Measurements from ENCODE around the gene PLTP. TPM values are rescaled to one million over a fixed set of nuclear protein-coding genes. Genes with fewer than 3 reads are reported as not detected.

The PLTP gene
- total and polyA plus RNA-seq, 11 donors, result 19.8 to 367 (median 50.5) TPM

DNA sequence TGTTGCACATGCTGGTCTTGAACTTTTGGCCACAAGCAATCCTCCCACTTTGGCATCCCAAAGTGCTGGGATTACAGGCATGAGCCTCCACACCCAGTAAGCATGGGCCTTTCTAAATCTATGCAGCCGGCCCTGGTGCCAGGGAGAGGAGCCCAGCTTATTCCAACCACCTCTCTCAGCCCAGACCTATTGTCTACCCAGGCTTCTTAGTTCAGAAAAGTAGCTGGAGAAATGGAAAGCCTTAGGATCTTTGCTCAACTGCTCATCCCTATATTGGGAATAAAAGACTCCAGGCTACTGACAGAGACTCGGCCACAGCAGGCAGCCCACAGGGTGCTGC lies 14.7 kb upstream of the PLTP start:
- WGBS, 4 donors, result 71 to 92% (median 81%) methylated on average over 2 of the region's 2 CpGs
- Histone ChIP-seq H3K27me3 (no peaks in the 10 kb centered on the region), H3K9me3 (no peaks in the 10 kb centered on the region), H3K4me3 (no peak overlapping the region), H3K27ac (no peak overlapping the region), H3K36me3 (no peaks in the 10 kb centered on the region), H3K4me1 (peaks cover 3 to 41% (median 26%) of the 10 kb centered on the region in 12 donors)
- ATAC-seq, result no peak
- intact Hi-C loops (cut with DNase I), result no loop called here
- no peak for TF ChIP-seq POLR2A (IDR thresholded peaks at IDR 0.05)
- TF ChIP-seq, protein P1, sequence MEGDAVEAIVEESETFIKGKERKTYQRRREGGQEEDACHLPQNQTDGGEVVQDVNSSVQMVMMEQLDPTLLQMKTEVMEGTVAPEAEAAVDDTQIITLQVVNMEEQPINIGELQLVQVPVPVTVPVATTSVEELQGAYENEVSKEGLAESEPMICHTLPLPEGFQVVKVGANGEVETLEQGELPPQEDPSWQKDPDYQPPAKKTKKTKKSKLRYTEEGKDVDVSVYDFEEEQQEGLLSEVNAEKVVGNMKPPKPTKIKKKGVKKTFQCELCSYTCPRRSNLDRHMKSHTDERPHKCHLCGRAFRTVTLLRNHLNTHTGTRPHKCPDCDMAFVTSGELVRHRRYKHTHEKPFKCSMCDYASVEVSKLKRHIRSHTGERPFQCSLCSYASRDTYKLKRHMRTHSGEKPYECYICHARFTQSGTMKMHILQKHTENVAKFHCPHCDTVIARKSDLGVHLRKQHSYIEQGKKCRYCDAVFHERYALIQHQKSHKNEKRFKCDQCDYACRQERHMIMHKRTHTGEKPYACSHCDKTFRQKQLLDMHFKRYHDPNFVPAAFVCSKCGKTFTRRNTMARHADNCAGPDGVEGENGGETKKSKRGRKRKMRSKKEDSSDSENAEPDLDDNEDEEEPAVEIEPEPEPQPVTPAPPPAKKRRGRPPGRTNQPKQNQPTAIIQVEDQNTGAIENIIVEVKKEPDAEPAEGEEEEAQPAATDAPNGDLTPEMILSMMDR (IDR thresholded peaks at IDR 0.05), result no peak
- no peak for DNase-seq

DNA sequence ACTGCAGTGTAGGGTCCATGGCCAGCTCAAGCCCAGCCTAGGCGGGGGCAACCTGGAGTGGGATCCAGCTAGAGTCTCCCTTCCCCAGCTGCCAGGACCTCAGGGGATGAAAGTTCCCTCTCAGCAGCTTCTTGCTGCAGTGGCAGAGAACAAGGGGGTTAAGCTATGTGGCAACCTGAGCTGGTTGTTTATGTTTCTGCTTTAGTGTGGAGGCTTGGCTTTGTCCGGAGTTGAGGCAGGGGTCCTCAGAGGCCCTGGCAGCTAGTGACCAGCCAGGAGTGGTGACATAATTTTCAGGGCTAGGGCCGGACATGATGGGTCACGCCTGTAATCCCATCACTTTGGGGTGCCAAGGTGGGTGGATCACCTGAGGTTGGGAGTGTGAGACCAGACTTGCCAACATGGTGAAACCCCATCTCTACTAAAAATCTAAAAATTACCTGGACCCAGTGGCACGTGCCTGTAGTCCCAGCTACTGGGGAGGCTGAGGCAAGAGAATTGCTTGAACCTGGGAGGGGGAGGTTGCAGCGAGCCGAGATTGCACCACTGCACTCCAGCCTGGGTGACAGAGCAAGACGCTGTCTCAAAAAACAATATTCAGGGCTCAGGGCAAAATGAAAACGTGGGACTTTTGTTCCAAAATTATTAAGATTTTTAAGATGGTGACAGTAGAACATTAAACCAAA lies 14.0 kb upstream of the PLTP start:
- ATAC-seq (no peak), DNase-seq (no peak)
- WGBS, 4 donors, result 68 to 79% (median 72%) methylated on average over 8 to 9 of the region's 9 CpGs
- intact Hi-C loops (cut with DNase I), result no loop called here
- Histone ChIP-seq H3K4me3 (no peak overlapping the region), H3K9me3 (no peaks in the 10 kb centered on the region), H3K27me3 (no peaks in the 10 kb centered on the region), H3K4me1 (peaks cover 3 to 48% (median 30%) of the 10 kb centered on the region in 12 donors), H3K36me3 (no peaks in the 10 kb centered on the region), H3K27ac (peak overlapping the region in 2 of 12 donors; percentile 71 to 92)
- no peak for TF ChIP-seq POLR2A (IDR thresholded peaks at IDR 0.05)
- TF ChIP-seq, protein P1 (IDR thresholded peaks at IDR 0.05), result no peak

DNA sequence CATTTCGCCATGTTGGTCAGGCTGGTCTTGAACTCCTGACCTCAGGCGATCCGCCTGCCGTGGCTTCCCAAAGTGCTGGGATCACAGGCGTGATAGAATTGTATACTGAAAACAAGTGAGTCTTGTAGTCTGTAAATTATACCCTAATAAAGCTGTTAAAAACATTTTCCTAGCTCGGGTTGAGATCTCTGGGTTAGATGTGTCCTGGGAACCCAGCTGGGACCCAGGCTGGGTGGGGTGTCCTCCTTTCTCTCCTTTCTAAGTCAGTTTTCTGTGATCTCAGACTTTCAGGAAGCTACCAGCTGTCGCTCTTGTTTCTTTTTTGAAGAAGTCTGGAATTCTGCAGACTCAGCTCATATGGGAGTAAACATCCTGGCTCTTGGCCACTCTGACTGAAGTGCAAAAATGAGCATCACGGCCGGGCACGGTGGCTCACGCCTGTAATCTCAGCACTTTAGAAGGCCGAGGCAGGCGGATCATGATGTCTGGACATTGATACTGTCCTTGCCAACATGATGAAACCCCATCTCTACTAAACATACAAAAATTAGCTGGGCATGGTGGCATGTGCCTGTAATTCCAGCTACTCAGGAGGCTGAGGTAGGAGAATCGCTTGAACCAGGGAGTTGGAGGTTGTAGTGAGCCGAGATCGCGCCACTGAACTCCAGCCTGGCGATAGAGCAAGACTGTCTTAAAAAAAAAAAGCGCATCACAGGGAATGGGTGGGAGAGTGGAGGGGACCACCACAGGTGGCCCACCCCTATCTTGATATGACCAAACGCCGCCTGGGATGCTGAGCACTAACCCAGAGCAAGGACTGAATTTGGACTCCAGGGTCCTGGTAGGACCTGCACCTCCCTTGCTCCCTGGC lies 12.7 kb upstream of the PLTP start:
- TF ChIP-seq POLR2A (IDR thresholded peaks at IDR 0.05), result no peak
- TF ChIP-seq, protein P1 (IDR thresholded peaks at IDR 0.05), result no peak
- intact Hi-C loops (cut with DNase I), result no loop called here
- no peaks in the 10 kb centered on the region for H3K36me3 ChIP-seq
- peaks cover 3 to 61% (median 38%) of the 10 kb centered on the region in 12 donors for H3K4me1 ChIP-seq
- H3K9me3 ChIP-seq, result no peaks in the 10 kb centered on the region
- H3K4me3 ChIP-seq, result peak overlapping the region in 6 of 12 donors; percentile 3 to 22 (median 14)
- ATAC-seq (peak; percentile 32 to 64 (median 60)), DNase-seq (peak in 4 of 5 donors; percentile 46 to 73 (median 59))
- H3K27ac ChIP-seq, result peak overlapping the region; percentile 56 to 92 (median 70)
- no peaks in the 10 kb centered on the region for H3K27me3 ChIP-seq
- 51 to 56% (median 53%) methylated on average over 21 of the region's 21 CpGs for WGBS, 4 donors

Data from heart left ventricle (tissue), 16 donors.